Panc1 (cell line): Measurements from ENCODE around the gene CAMK4. TPM values are rescaled to one million over a fixed set of nuclear protein-coding genes. Genes with fewer than 3 reads are reported as not detected.

Experiments
- ATAC-seq: fragments of 200-7000 bp; cut with Tn5 transposase; 2 replicates; pipeline ENCODE4 v1.9.1; 2020; ENCODE audit warnings: mild to moderate bottlenecking, moderate library complexity
- BruUV-seq: library from RNA; stranded (reverse); fragments of 400-500 nt; replicated peaks from 2 replicates; lab custom pipeline; 2021; lab: Mats Ljungman, UMichigan
- CTCF ChIA-PET: fragments of 300-600 bp; sonication (Branson Sonifier 250); formaldehyde crosslinking; loops from one replicate; lab custom pipeline; 2022; ENCODE audit warnings: antibody characterized with exemption; lab: Charles Lee
- POLR2A ChIA-PET: fragments of 300-600 bp; sonication (Branson Sonifier 250); formaldehyde crosslinking; loops from one replicate; lab custom pipeline; 2022; ENCODE audit warnings: antibody characterized with exemption; lab: Charles Lee
- DNase-seq: peaks from one replicate; pipeline ENCODE4 v3.0.0-alpha.2; 2010; ENCODE audit warnings: low read depth, low spot score
- H3K27ac ChIP-seq: 2 replicates; pipeline ENCODE4 v1.5.1; 2011; ENCODE audit warnings: mild to moderate bottlenecking, low read length, inconsistent platforms
- H3K27me3 ChIP-seq: fragments of 200-500 bp; sonication (Bioruptor generic); 2 replicates; pipeline ENCODE4 v1.6.0; 2014; ENCODE audit warnings: low read length, inconsistent platforms; ENCODE audit not compliant: control insufficient read depth, insufficient read depth
- H3K36me3 ChIP-seq: fragments of 200-500 bp; sonication (Bioruptor generic); 2 replicates; pipeline ENCODE4 v1.5.1; 2014; ENCODE audit warnings: inconsistent platforms, mild to moderate bottlenecking, low read length, moderate library complexity; ENCODE audit not compliant: control insufficient read depth, insufficient read depth
- H3K4me1 ChIP-seq: 2 replicates; pipeline ENCODE4 v1.5.1; 2011; ENCODE audit warnings: inconsistent platforms, mild to moderate bottlenecking, low read length, moderate library complexity; ENCODE audit not compliant: control insufficient read depth, insufficient read depth
- H3K4me3 ChIP-seq, 2 experiments: 2 replicates each; pipeline ENCODE4 v1.5.1; 2011 to 2012; ENCODE audit warnings: low read depth in 2 of 2, low read length in 2 of 2, mild to moderate bottlenecking in 2 of 2, inconsistent platforms in 1 of 2, moderate library complexity in 1 of 2
- H3K9me3 ChIP-seq: fragments of 200-500 bp; sonication (Bioruptor generic); 2 replicates; pipeline ENCODE4 v1.5.1; 2014; ENCODE audit warnings: low read depth, mild to moderate bottlenecking, inconsistent platforms, low read length, moderate library complexity; ENCODE audit not compliant: control insufficient read depth, insufficient read depth
- CTCF ChIP-seq: fragments of 450-650 bp; IDR thresholded peaks from 2 replicates; pipeline ENCODE4 v1.5.1; 2017; ENCODE audit warnings: mild to moderate bottlenecking
- POLR2AphosphoS5 ChIP-seq: IDR thresholded peaks from 2 replicates; pipeline ENCODE4 v1.6.1; 2012; ENCODE audit warnings: mild to moderate bottlenecking, low read depth, low read length, moderate library complexity
- REST ChIP-seq, 2 experiments: IDR thresholded peaks; 2 replicates each; pipeline ENCODE4 v1.6.1; 2011 to 2012; ENCODE audit warnings: low read depth in 2 of 2, control low read depth in 1 of 2, low read length in 1 of 2, mild to moderate bottlenecking in 1 of 2, moderate library complexity in 1 of 2; ENCODE audit not compliant: insufficient read depth in 1 of 2
- SIN3A ChIP-seq: IDR thresholded peaks from 2 replicates; pipeline ENCODE4 v1.6.1; 2012; ENCODE audit warnings: low read depth, mild to moderate bottlenecking, low read length, moderate library complexity, borderline replicate concordance; ENCODE audit not compliant: insufficient read depth
- TCF7L2 ChIP-seq: IDR thresholded peaks from 2 replicates; pipeline ENCODE4 v1.6.1; 2011; ENCODE audit warnings: mild to moderate bottlenecking, low read depth, low read length, inconsistent platforms
- in situ Hi-C: cut with HindIII; loops from 2 replicates; pipeline ENCODE4 v1.10.0; 2016; ENCODE audit warnings: low sequenced_read_pairs, low pct_unique_long_range_greater_than_20kb
- intact Hi-C: fragments of 100-400 bp; cut with micrococcal nuclease; formaldehyde crosslinking; loops from one replicate; pipeline ENCODE4 v1.10.0; 2022; ENCODE audit not compliant: unreplicated experiment
- total RNA-seq: library from RNA; stranded (reverse); gene quantifications from one replicate; pipeline ENCODE4 v1.2.1, GENCODE V29; 2021; ENCODE audit not compliant: unreplicated experiment

The CAMK4 gene
- total RNA-seq, 1 experiment from 2014 or later, result 0.39 TPM

DNA sequence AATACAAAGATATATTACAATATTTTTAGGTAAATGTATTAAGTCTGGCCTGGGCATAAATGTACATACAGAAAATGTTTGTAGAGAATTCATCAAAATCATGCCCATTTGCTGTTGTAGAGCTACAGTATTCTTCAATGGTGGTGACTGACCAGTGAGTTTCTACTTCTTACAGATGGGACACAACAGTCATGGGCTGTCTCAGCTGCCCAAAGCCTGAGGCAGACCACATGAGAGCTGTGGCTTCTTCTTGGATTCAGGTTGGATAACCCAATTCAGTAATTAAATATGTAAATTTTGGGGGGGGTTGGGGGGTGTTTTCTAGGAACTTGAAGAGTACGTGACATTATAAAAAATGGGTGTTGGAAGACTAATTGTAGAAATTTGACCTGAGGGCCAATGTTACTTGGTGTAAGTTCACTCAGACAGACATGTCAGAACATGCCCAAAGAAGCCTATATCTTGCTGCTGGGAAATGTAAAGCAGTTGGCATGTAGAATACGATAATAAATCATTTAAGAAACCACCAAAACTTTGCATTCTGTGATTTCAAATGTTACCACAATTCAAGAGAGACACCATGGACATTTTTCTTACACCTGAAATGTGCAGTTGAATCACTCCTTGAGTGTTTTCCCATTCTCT is 270.3 kb downstream of the CAMK4 start:
- ATAC-seq, result no peak
- POLR2A ChIA-PET, result interaction anchor here (0.7 kb wide), 1 partner anchor 20 kb away, joined by 29 read pairs; no protein-coding TSS in a partner anchor
- CTCF ChIA-PET, result no interaction called here

DNA sequence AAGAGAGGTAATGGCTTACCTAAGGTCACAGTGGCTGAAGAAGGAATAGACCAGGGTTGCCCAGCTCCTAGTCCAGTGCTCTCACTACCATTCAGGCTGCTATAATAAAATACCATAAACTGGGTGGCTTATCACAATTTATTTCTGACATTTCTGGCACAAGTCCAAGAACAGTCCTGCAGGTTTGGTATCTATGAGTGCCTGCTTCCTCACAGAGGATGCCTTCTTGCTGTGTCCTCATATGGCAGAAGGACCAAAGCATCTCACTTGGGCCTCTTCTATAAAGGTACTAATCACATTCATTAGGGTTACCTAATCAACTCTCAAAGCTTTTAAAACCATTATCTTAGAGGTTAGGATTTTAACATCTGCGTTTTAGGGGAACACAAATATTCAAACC is 271.0 kb downstream of the CAMK4 start:
- ChIA-PET CTCF (no interaction called here), POLR2A (no interaction called here)
- Histone ChIP-seq H3K27me3 (no peaks in the 10 kb centered on the region), H3K36me3 (no peaks in the 10 kb centered on the region; the same call in 1 of the 2 replicates), H3K4me1 (no peaks in the 10 kb centered on the region), H3K9me3 (no peaks in the 10 kb centered on the region), H3K27ac (no peak overlapping the region), H3K4me3 (no peak overlapping the region)
- in situ Hi-C loops (no loop called here), intact Hi-C loops (no loop called here)
- BruUV-seq, result no TSS peak
- ATAC-seq, result no peak
- no peak for TF ChIP-seq REST (IDR thresholded peaks at IDR 0.05; ENCODE audit: insufficient read depth in 1 of 2, low read depth in 2 of 2, low read length in 1 of 2)
- no peak for TF ChIP-seq POLR2AphosphoS5
- TF ChIP-seq SIN3A, result no peak
- TF ChIP-seq CTCF, result no peak
- TF ChIP-seq TCF7L2, result no peak
- no peak for DNase-seq

More for the DNA sequence above, 270.3 kb downstream of the CAMK4 start:
- H3K4me3 ChIP-seq, result no peak overlapping the region
- H3K4me1 ChIP-seq, result no peaks in the 10 kb centered on the region
- H3K36me3 ChIP-seq, result no peaks in the 10 kb centered on the region; the same call in 1 of the 2 replicates
- H3K27me3 ChIP-seq, result no peaks in the 10 kb centered on the region
- H3K9me3 ChIP-seq, result no peaks in the 10 kb centered on the region
- DNase-seq, result no peak
- TF ChIP-seq CTCF, result no peak
- TF ChIP-seq POLR2AphosphoS5, result no peak
- TF ChIP-seq REST (IDR thresholded peaks at IDR 0.05; ENCODE audit: insufficient read depth in 1 of 2, low read depth in 2 of 2, low read length in 1 of 2), result no peak
- TF ChIP-seq SIN3A, result no peak
- no peak for TF ChIP-seq TCF7L2
- intact Hi-C loops (no loop called here), in situ Hi-C loops (no loop called here)
- no TSS peak for BruUV-seq
- H3K27ac ChIP-seq, result no peak overlapping the region
